Caco-2 (cell line): Measurements from ENCODE around the gene MEIOB. TPM values are rescaled to one million over a fixed set of nuclear protein-coding genes. Genes with fewer than 3 reads are reported as not detected.

Experiments
- total RNA-seq: library from RNA; stranded (reverse); gene quantifications from 2 replicates; pipeline ENCODE4 v1.2.3, GENCODE V29; 2022

Gene MEIOB
- total RNA-seq, 1 experiment from 2014 or later, result not detected

Other genes with a start within 250 kb of the MEIOB start
- gene JPT2, start 193.9 kb downstream of the MEIOB start, total RNA-seq, result 170 and 178 TPM in 2 replicates
- 60.5 and 74.9 TPM in 2 replicates for gene MAPK8IP3, start 166.0 kb downstream of the MEIOB start, total RNA-seq
- 5.8 and 7.0 TPM in 2 replicates for gene NME3, start 100.6 kb downstream of the MEIOB start, total RNA-seq
- 24.1 and 26.7 TPM in 2 replicates for gene EME2, start 99.4 kb downstream of the MEIOB start, total RNA-seq
- gene MRPS34, start 99.0 kb downstream of the MEIOB start, total RNA-seq, result 105 and 109 TPM in 2 replicates
- 26.0 and 28.0 TPM in 2 replicates for gene SPSB3, start 89.6 kb downstream of the MEIOB start, total RNA-seq
- 61.9 and 65.3 TPM in 2 replicates for gene NUBP2, start 89.2 kb downstream of the MEIOB start, total RNA-seq
- gene IGFALS, start 78.5 kb downstream of the MEIOB start, total RNA-seq, result not detected in 2 replicates
- gene HAGH, start 45.3 kb downstream of the MEIOB start, total RNA-seq, result 39.9 and 48.1 TPM in 2 replicates
- gene FAHD1, start 45.0 kb downstream of the MEIOB start, total RNA-seq, result 16.5 and 21.1 TPM in 2 replicates
- not detected in 2 replicates for gene HS3ST6, start 46.3 kb upstream of the MEIOB start, total RNA-seq
- gene MSRB1, start 71.0 kb upstream of the MEIOB start, total RNA-seq, result 27.6 and 30.5 TPM in 2 replicates
- gene RPL3L, start 82.5 kb upstream of the MEIOB start, total RNA-seq, result not detected in 2 replicates
- 128 and 132 TPM in 2 replicates for gene NDUFB10, start 87.4 kb upstream of the MEIOB start, total RNA-seq
- 2,961 and 3,006 TPM in 2 replicates for gene RPS2, start 92.7 kb upstream of the MEIOB start, total RNA-seq
- not detected in 2 replicates for gene RNF151, start 94.7 kb upstream of the MEIOB start, total RNA-seq
- 34.7 and 36.6 TPM in 2 replicates for gene TBL3, start 99.9 kb upstream of the MEIOB start, total RNA-seq
- gene NOXO1, start 109.3 kb upstream of the MEIOB start, total RNA-seq, result 0.35 and 1.1 TPM in 2 replicates
- gene GFER, start 112.0 kb upstream of the MEIOB start, total RNA-seq, result 57.3 and 57.4 TPM in 2 replicates
- gene SYNGR3, start 117.8 kb upstream of the MEIOB start, total RNA-seq, result 2.9 and 3.3 TPM in 2 replicates
- 43.7 and 50.4 TPM in 2 replicates for gene ZNF598, start 137.7 kb upstream of the MEIOB start, total RNA-seq
- 6.1 and 8.8 TPM in 2 replicates for gene NPW, start 147.6 kb upstream of the MEIOB start, total RNA-seq
- 21.8 and 26.6 TPM in 2 replicates for gene NHERF2, start 154.7 kb upstream of the MEIOB start, total RNA-seq
- 34.3 and 38.6 TPM in 2 replicates for gene NTHL1, start 175.7 kb upstream of the MEIOB start, total RNA-seq
- gene TSC2, start 175.8 kb upstream of the MEIOB start, total RNA-seq, result 109 and 112 TPM in 2 replicates